Hindlimb muscle (tissue), 1 donor: ENCODE data around the gene DPM3. TPM values are rescaled to one million over a fixed set of nuclear protein-coding genes. Genes with fewer than 3 reads are reported as not detected.
"Not testable (repeated sequence)": the region's sequence is repeated elsewhere in the genome, so short reads cannot be mapped to it uniquely, and the experiment has no call there.

Experiments
- DNase-seq: peaks from one replicate; pipeline ENCODE4 v3.0.0-alpha.2; 2013
- polyA plus RNA-seq: library from polyadenylated mRNA; unstranded; fragments of 120-200 nt; gene quantifications from one replicate; pipeline ENCODE4 v1.2.1, GENCODE V29; 2013; ENCODE audit not compliant: insufficient read length

The DPM3 gene
- polyA plus RNA-seq, 1 donor = 25.1 TPM

GRCh38 chr1:155175281-155175926 is 35.1 kb upstream of the DPM3 start:
- DNase-seq = no peak

- no peak for DNase-seq
Measured at GRCh38 chr1:155174324-155175280, 34.3 kb upstream of the DPM3 start.

DNA sequence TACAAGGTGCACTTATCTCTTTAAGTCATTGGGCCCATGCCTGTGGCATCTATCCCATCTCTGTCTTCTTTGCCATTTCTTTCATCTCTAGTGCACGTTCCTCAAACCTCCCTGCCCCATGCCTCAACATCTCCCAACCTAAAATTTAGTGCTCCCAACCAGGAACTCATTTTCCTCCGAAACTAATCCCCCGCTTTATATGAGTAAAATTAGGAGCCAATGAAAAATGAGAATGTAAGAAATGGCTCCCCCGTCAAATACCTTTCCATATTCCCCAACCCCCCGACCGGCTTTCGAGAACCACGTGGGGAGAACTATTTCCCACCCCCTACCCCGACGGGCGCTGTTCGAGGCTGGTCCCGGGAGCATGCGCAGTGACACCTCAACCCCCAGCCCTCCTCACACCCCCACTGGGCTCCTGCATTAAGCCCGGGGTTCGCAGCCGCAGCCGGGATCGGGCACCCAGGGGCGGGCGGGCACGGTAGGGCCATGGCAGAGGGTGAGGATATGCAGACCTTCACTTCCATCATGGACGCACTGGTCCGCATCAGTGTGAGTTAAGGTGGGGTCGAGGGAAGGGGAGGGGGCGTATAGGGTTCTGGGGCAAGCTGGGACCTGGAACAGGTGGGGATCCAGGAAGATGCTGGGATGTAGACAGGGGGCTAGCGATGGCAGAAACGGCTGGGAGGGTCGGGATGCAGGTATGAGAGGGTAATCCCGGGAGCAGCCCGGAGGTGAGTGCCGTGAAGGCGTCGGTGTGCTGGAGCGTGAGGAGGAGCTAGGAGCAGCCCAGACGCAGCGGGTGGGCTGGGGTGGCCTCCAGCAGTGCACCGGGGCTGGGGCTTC is 33.4 kb upstream of the DPM3 start, which contains the start of gene TRIM46:
TSS of gene TRIM46 (plus strand) at position 372 of the 846 bp plus-strand sequence. CDS start at position 490, 118 bp downstream.
- no peak for DNase-seq

- DNase-seq = peak; percentile 94
Measured at GRCh38 chr1:155172732-155173477, 32.6 kb upstream of the DPM3 start, which contains the start of gene KRTCAP2. Gene KRTCAP2, minus strand, starts transcription at chr1:155173304. Its CDS starts 80 bp downstream, at chr1:155173224.

DNA sequence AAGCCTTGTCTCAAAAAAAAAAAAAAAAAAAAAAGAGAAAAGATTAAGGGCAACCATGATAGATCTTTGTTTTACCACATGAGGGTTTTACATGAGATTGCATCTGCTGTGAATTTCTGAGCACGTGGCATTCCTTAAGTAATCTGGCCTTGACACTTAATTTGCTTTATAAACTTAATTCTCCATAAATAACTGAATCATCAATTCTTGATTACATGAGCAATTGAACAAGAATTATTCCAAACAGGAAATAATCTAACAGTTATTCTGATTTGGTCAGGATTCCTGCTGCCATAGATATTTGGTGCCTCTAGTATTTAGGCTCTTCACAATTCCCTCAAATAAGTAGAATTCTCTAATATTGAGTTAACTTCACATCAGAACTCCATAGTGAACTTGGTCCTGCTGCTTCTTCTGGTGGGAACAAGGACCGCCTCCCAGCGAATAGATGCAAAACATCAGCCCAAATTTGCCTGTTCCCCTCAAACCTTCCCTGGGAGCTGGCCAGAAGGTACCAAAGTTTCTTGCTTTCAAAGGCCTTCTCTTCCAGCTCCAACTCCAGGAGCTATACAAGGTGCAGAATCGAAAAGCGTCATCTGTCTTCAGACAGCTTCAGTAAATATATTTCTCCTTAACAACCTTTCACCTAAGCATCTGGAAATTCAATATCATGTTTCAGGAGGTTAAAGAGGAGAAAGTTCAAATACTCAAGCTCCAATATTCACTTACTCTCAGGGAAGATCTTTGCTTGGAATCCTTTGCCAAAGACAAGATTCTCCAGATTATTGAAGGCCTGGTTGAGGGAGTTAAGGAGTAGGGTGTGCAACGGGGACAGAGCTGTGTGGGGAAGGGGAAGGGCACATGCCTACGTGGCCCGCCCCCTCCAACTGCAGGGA is 31.8 kb upstream of the DPM3 start:
- DNase-seq = no peak

DNA sequence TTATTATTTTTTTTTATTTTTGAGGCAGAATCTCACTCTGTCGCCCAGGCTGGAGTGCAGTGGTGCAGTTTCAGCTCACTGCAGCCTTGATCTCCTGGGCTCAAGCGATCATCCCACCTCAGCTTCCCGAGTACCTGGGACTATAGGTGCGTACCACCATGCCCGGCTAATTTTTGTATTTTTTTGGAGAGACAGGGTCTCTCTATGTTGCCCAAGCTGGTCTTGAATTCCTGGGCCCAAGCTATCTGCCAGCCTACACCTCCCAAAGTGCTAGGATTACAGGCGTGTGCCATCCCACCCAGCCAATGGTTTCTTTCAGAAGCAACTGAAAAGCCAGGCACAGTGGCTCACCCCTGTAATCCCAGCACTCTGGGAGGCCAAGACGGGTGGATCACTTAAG is 30.5 kb upstream of the DPM3 start:
- DNase-seq = no peak

DNA sequence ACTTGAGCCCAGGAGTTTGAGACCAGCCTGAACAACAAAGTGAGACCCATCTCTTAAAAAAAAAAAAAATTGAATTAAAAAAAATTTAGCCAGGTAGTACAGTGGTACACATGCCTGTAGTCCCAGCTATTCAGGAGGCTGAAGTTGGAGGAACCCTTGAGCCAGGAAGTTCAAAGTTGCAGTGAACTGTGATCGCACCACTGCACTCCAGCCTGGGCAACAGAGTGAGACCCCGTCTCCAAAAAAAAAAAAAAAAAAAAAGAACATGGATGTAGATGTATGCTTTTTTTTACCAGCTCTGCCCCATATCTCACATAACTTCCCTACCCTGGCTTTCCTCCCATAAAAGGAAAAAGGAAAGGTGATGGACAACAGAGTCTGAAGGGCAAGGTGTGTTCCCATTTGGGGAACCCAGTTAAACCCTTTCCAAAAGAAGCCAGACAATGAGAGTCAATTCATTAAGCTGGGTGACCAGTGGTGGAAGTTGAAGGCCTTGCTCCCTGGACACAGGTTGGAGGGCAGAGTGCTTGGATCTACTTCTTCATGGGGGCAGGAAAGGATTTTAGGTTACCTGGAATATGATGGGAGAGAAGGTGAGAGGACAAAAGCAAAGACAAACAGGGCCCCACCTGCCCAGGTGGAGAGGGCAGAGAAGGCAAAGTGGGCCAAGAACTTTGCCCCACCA is 29.9 kb upstream of the DPM3 start:
- DNase-seq = no peak

DNA sequence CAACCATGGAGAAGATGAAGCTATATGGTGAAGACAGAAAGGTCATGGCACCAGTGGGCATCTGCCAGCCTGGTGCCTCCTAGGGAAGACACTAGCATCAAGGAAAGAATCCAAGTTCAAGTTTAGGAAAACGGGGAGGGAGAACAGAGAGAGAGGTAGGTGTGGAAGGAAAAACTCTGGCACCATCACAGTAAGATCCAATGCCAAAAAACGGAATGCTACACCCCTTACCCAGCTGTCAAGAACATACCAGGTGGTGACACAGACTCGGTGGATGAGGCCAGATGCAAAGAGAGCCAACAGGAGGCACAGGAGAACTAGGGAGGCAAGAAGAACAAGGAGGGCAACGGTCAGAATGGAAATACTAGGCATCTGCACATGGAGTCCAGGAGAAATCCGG is 29.2 kb upstream of the DPM3 start:
- no peak for DNase-seq

- no peak for DNase-seq
Measured at GRCh38 chr1:155168456-155169210, 28.3 kb upstream of the DPM3 start.

DNA sequence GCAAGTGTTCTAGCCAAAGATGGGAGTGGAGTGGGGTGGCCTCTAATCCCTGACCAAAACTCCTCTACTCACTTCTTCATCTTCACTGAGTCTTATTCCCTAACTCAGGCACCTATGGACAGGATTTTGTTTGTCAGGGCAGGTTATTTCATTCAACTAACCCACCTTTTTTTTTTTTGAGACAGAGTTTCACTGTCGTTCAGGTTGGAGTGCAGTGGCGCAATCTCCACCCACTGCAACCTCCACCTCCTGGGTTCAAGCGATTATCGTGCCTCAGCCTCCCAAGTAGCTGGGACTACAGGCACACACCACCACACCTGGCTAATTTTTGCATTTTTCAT is 27.7 kb upstream of the DPM3 start:
- not testable (repeated sequence) for DNase-seq

DNA sequence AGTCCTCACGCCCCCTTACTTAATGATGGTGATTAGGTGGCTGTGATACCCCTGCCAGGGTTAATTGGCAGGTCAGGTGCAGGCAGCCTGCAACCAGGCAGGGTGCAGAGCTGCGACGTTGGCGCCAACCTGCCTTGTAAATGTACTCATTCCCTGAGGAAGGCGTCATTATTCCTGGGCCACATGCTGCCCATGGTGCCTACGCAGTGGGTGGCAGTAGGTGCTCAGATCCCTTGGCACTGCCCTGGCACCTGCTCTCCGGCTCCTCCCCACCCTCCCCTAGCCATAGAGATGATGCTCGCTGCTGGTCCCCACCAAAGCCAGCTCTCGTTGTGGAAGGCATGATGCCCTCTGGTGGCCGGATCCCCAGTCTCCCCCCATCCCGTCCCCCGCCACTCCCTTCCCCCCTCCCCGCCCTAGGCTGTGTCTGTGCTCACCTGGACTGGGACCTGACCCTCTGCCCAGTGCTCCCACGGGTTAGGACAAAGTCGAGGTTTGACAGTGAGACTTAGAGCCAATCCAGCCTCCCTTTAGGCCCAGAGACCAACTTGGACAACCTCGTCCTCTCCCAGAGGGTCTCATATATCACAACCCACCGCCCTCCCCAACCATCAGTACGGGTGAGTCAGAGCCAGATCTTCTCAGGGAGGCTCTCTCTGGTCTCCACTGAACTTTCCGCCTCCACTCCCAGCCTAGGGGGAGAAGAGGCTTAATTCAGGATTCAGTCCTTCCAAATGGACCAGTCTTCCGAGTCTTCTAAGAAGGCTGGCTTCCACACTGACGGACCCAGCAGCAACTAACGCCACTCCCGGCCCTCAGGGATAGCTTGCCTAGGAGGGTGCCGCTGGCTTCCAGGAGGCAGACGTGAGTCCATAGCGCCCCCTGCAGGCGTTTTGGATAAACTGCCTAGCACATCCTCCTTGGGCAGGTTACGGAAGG is 27.1 kb upstream of the DPM3 start:
- peak; percentile 82 for DNase-seq

- peak; percentile 61 for DNase-seq
Measured at GRCh38 chr1:155166471-155167165, 26.3 kb upstream of the DPM3 start.

DNA sequence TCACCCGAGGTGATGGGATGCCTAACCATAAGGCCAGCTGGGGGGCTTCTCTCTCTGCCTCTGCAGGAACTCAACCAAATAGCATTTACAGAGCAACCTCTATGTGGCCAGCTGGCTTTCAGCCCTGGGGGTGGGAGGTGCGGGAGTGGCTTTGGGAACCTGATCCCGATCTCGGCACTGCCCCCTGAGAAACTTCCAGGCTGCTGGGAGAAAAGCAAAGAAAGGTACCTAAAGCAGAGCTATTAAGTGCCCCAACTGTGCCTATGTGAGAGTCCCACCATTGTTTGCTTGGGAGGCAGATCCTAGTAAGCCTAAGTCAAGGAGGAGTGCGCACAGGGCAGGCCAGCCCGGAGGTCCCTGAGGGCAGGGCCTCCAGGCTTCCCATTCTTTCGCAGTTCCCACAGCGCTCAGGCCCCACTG is 25.7 kb upstream of the DPM3 start:
- no peak for DNase-seq

DNA sequence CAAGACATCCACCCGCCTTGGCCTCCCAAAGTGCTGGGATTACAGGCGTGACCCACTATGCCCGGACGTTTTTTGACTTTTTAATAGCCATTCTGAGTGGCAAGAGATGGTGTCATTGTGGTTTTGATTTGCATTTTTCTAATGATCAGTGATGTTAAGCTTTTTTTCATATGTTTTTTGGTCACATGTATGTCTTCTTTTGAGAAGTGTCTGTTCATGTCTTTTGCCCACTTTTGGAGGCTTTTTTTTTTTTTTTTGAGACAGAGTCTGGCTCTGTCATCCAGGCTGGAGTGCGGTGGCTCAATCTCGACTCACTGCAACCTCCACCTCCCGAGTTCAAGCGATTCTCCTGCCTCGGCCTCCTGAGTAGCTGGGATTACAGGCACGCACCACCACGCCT is 24.3 kb upstream of the DPM3 start:
- DNase-seq = not testable (repeated sequence)

GRCh38 chr1:155163785-155164184 is 23.5 kb upstream of the DPM3 start:
- not testable (repeated sequence) for DNase-seq

DNA sequence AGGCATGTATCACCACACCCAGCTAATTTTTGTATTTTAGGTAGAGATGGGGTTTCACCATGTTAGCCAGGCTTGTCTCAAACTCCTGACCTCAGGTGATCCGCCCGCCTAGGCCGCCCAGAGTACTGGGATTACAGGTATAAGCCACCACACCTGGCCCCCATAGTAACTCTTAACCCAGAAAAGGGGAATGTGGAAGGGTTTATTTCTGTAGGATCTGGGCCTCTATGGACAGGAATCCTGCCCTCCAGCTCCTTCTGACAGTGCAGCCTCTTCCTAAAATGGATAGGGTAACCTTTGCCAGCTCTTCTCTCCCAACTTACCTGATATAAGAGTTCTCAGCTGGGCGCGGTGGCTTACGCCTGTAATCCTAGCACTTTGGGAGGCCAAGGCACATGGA is 22.3 kb upstream of the DPM3 start:
- DNase-seq = not testable (repeated sequence)

- no peak for DNase-seq
Measured at GRCh38 chr1:155160128-155160527, 19.8 kb upstream of the DPM3 start.

DNA sequence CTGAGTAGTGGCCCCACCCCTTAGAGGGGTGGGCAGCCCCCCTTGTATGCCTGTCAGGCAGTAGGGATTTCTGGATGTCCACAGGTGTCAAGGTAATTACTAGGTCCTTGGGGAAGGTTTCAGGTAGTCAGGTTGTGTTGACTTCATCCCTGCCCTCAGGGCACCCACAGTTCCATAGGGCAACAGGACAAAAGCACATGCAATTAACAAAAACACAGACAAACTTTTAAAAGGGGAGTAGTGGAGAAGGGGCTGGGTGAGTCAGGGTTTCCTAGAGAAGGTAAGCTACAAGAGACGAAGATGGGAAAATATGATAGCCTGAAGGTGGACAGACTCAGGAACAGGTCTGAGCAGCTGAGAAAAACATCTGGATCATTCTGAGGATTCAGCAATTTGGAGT is 18.7 kb upstream of the DPM3 start:
- DNase-seq = no peak
